H1 (cell line): ENCODE results near the gene FEZF1. TPM values are rescaled to one million over a fixed set of nuclear protein-coding genes. Genes with fewer than 3 reads are reported as not detected.

Experiments
- TBP ChIP-seq: IDR thresholded peaks from 2 replicates; pipeline ENCODE4 v1.6.1; 2011; ENCODE audit warnings: low read depth, low read length, improper control_type of control experiment
- polyA plus RNA-seq, 7 experiments: library from polyadenylated mRNA; depleted of rRNA in 3 of 7; stranded (reverse) in 5 of 7; unstranded in 2 of 7; fragments of >200 nt in 5 of 7; fragments of 200-250 nt in 2 of 7; gene quantifications; 1 replicate in 5 of 7; 2 replicates in 1 of 7; 4 replicates in 1 of 7; pipeline versions ENCODE4 v1.2.1 to v1.2.3, GENCODE V29; 2011 to 2013; ENCODE audit warnings: missing spikeins in 2 of 7, mixed read lengths in 2 of 7
- total RNA-seq: library from RNA; stranded (reverse); fragmentation: NEBNext Ultra II Directional; extraction: Animal tissue kit (Norgen Biotek cat#: 25700); gene quantifications from 2 replicates; pipeline ENCODE4 v1.2.1, GENCODE V29; 2021
- TF ChIP-seq, protein P1 (sequence below): IDR thresholded peaks from 2 replicates; pipeline ENCODE4 v1.6.1; 2011; ENCODE audit warnings: low read length, improper control_type of control experiment

The FEZF1 gene
- total and polyA plus RNA-seq, 2 of the 8 experiments (the other 6 are each of a cell fraction or from before 2014, with no cell fraction given) = 10.6 to 15.7 TPM

DNA sequence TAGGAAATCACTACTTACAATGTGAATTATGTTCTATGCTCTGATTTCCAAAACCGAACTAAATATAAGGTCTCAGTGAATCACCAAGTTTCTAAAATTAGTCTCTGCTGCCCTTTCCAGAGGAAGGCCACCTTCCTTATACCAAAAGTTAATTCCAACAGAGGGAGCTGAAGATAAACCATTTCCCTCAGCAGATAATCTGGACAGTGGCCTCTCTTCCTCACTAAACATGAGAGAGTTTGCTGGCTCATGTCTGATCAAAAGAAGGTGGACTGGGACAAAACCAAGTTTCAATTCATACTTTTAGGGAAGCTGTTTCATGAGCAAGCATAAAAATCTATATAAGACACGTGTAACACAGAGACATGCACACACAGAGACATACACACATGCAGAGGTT is 6.4 kb downstream of the FEZF1 start (continued):
- TF ChIP-seq, protein P1, sequence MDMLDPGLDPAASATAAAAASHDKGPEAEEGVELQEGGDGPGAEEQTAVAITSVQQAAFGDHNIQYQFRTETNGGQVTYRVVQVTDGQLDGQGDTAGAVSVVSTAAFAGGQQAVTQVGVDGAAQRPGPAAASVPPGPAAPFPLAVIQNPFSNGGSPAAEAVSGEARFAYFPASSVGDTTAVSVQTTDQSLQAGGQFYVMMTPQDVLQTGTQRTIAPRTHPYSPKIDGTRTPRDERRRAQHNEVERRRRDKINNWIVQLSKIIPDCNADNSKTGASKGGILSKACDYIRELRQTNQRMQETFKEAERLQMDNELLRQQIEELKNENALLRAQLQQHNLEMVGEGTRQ = no peak
- no peak for TF ChIP-seq TBP
